Spleen (tissue), 11 donors: ENCODE data around the gene TMCC3. TPM values are rescaled to one million over a fixed set of nuclear protein-coding genes. Genes with fewer than 3 reads are reported as not detected.
A peak's percentile ranks its signal among the peaks of the same experiment; 100 is the strongest.

Experiments used
- DNase-seq: peaks from one replicate; pipeline ENCODE4 v3.0.0-alpha.2; 2020
- H3K27ac ChIP-seq, 8 donors: fragments of 200-600 bp; sonication (generic) in 7 of 8; 1 replicate in 4 of 8; 2 replicates in 4 of 8; pipeline versions ENCODE4 v1.5.0 to v1.8.0; 2016 to 2021; ENCODE audit warnings: inconsistent platforms in 4 of 8, mild to moderate bottlenecking in 4 of 8, moderate library complexity in 1 of 8
- H3K27me3 ChIP-seq, 7 donors: fragments of 200-600 bp; sonication (generic) in 6 of 7; replicated peaks in 1 of 7; 1 replicate in 4 of 7; 2 replicates in 3 of 7; pipeline versions ENCODE4 v1.5.0 to v1.8.0; 2016 to 2021; ENCODE audit warnings: inconsistent platforms in 3 of 7, mild to moderate bottlenecking in 1 of 7
- H3K36me3 ChIP-seq, 6 donors: fragments of 200-600 bp; sonication (generic) in 5 of 6; 1 replicate in 4 of 6; 2 replicates in 2 of 6; pipeline versions ENCODE4 v1.5.0 to v1.8.0; 2016 to 2021; ENCODE audit warnings: inconsistent platforms in 2 of 6
- H3K4me1 ChIP-seq, 6 donors: fragments of 200-600 bp; sonication (generic) in 5 of 6; 1 replicate in 3 of 6; 2 replicates in 3 of 6; pipeline versions ENCODE4 v1.5.0 to v1.8.0; 2016 to 2021; ENCODE audit warnings: inconsistent platforms in 3 of 6
- H3K4me3 ChIP-seq, 8 donors: fragments of 200-600 bp; sonication (generic) in 7 of 8; 1 replicate in 4 of 8; 2 replicates in 4 of 8; pipeline versions ENCODE4 v1.5.0 to v1.8.0; 2016 to 2021; ENCODE audit warnings: inconsistent platforms in 4 of 8, mild to moderate bottlenecking in 4 of 8, moderate library complexity in 2 of 8
- H3K9me3 ChIP-seq, 8 donors: fragments of 200-600 bp; sonication (generic) in 7 of 8; 1 replicate in 4 of 8; 2 replicates in 4 of 8; pipeline versions ENCODE4 v1.5.0 to v1.8.0; 2016 to 2021; ENCODE audit warnings: inconsistent platforms in 4 of 8
- CTCF ChIP-seq, 11 experiments: fragments of 200-600 bp in 7 of 11; fragments of 450-650 bp in 4 of 11; sonication (generic) in 4 of 11; IDR thresholded peaks in 8 of 11; conservative IDR thresholded peaks in 3 of 11; 1 replicate in 7 of 11; 2 replicates in 4 of 11; pipeline versions ENCODE4 v1.4.0 to v1.8.0; 2016 to 2021; ENCODE audit warnings: antibody characterized with exemption in 11 of 11, inconsistent platforms in 4 of 11, mild to moderate bottlenecking in 1 of 11
- POLR2A ChIP-seq, 3 donors: fragments of 450-650 bp; IDR thresholded peaks; one replicate each; pipeline ENCODE4 v1.5.1; 2017; ENCODE audit warnings: antibody characterized with exemption in 3 of 3, mild to moderate bottlenecking in 1 of 3
- POLR2AphosphoS5 ChIP-seq, 3 donors: sonication (generic); formaldehyde crosslinking; IDR thresholded peaks; one replicate each; pipeline ENCODE4 v1.5.1; 2017; ENCODE audit warnings: antibody characterized with exemption in 3 of 3
- WGBS, 5 donors: extraction: QIAGEN DNeasy Blood & Tissue Kit in 3 of 5; methylation state at CpG; one replicate each; pipeline versions ENCODE4 v1.1.5 to v1.1.7; 2013 to 2018; 5-methylcytosine and 5-hydroxymethylcytosine counted together
- intact Hi-C: fragments of 100-400 bp; cut with DNase I; formaldehyde crosslinking; loops from one replicate; pipeline ENCODE4 v1.15.0; 2023; ENCODE audit warnings: low total_unique reads
- polyA plus RNA-seq, 3 donors: library from polyadenylated mRNA; stranded (reverse); fragments of 200-250 nt; gene quantifications; one replicate each; pipeline ENCODE4 v1.2.1, GENCODE V29; 2013
- total RNA-seq, 7 donors: library from RNA; depleted of rRNA in 3 of 7; stranded (reverse); fragments of >200 nt in 3 of 7; fragmentation: NEBNext Ultra II Directional in 4 of 7; extraction: Animal tissue kit (Norgen Biotek cat#: 25700) in 4 of 7; gene quantifications; one replicate each; pipeline versions ENCODE4 v1.1.0 to v1.2.1, GENCODE V29; 2016 to 2021
- donor health status: healthy with polysubstance abuse.
- donor health status: DM: no; HTN: no; CAD: no; lungs with moderate emphysema.
- donor health status: DM: no; HTN: no; CAD: no.
- donor health status: Bipolar disorder and iron deficiency.
- donor health status: healthy.
- donor health status: DM: no; HTN: no; CAD: no.
- donor health status: DM: yes; HTN: yes; CAD: no.

Gene TMCC3
- total and polyA plus RNA-seq, 10 donors: 2.9 to 41.3 (median 27.7) TPM

- TF ChIP-seq POLR2AphosphoS5 (IDR thresholded peaks at IDR 0.05) (peak in 2 of 3 donors; percentile 5 to 47), POLR2A (IDR thresholded peaks at IDR 0.05) (no peak), CTCF (IDR thresholded peaks at IDR 0.05 in 8 of 11, conservative IDR thresholded peaks at IDR 0.05 in 3 of 11) (peak in 9 of 11 experiments; percentile 7 to 58 (median 35))
- peak; percentile 93 for DNase-seq
- Histone ChIP-seq H3K27ac (peak overlapping the region; percentile 51 to 95 (median 87)), H3K4me1 (peaks cover 7 to 62% (median 37%) of the 10 kb centered on the region in 6 donors), H3K4me3 (peak overlapping the region; percentile 49 to 91 (median 68)), H3K36me3 (no peaks in the 10 kb centered on the region), H3K9me3 (no peaks in the 10 kb centered on the region), H3K27me3 (peaks cover 0 to 37% (median 0%) of the 10 kb centered on the region in 7 donors)
- 9 to 16% (median 10%) methylated on average over 35 to 72 of the region's 72 CpGs for WGBS, 5 donors
- intact Hi-C loops: no loop called here
Measured at GRCh38 chr12:94649349-94650142, 811 bp downstream of the TMCC3 start.

GRCh38 chr12:94648578-94648977 is 1.8 kb downstream of the TMCC3 start:
- no peaks in the 10 kb centered on the region for H3K36me3 ChIP-seq
- no peaks in the 10 kb centered on the region for H3K9me3 ChIP-seq
- TF ChIP-seq POLR2A (IDR thresholded peaks at IDR 0.05): no peak
- no peak for TF ChIP-seq CTCF (IDR thresholded peaks at IDR 0.05 in 8 of 11, conservative IDR thresholded peaks at IDR 0.05 in 3 of 11)
- no peak for TF ChIP-seq POLR2AphosphoS5 (IDR thresholded peaks at IDR 0.05)
- intact Hi-C loops: no loop called here
- no peak for DNase-seq
- H3K27me3 ChIP-seq: peaks cover 0 to 37% (median 0%) of the 10 kb centered on the region in 7 donors
- peak overlapping the region in 6 of 8 donors; percentile 60 to 91 (median 72) for H3K4me3 ChIP-seq
- peak overlapping the region in 5 of 8 donors; percentile 5 to 95 (median 87) for H3K27ac ChIP-seq
- WGBS, 5 donors: 66 to 91% (median 79%) methylated on average over 4 of the region's 4 CpGs
- H3K4me1 ChIP-seq: peaks cover 8 to 72% (median 46%) of the 10 kb centered on the region in 6 donors

GRCh38 chr12:94644141-94644979 is 6.0 kb downstream of the TMCC3 start:
- Histone ChIP-seq H3K27me3 (peaks cover 0 to 14% (median 0%) of the 10 kb centered on the region in 7 donors), H3K36me3 (no peaks in the 10 kb centered on the region), H3K4me3 (peak overlapping the region in 5 of 8 donors; percentile 0 to 58 (median 13)), H3K4me1 (peaks cover 8 to 89% (median 45%) of the 10 kb centered on the region in 6 donors), H3K9me3 (no peaks in the 10 kb centered on the region), H3K27ac (peak overlapping the region; percentile 42 to 94 (median 82))
- WGBS, 5 donors: 23 to 31% (median 29%) methylated on average over 14 of the region's 14 CpGs
- intact Hi-C loops: no loop called here
- DNase-seq: peak; percentile 85
- TF ChIP-seq POLR2A (IDR thresholded peaks at IDR 0.05): no peak
- TF ChIP-seq POLR2AphosphoS5 (IDR thresholded peaks at IDR 0.05): peak in 1 of 3 donors; percentile 73

GRCh38 chr12:94643606-94644005 is 6.8 kb downstream of the TMCC3 start:
- Histone ChIP-seq H3K27ac (peak overlapping the region in 7 of 8 donors; percentile 72 to 94 (median 85)), H3K4me1 (peaks cover 8 to 82% (median 42%) of the 10 kb centered on the region in 6 donors), H3K27me3 (peaks cover 0 to 7% (median 0%) of the 10 kb centered on the region in 7 donors), H3K9me3 (no peaks in the 10 kb centered on the region), H3K36me3 (no peaks in the 10 kb centered on the region), H3K4me3 (peak overlapping the region in 2 of 8 donors; percentile 0 to 58)
- intact Hi-C loops: no loop called here
- WGBS, 5 donors: 57 to 75% (median 71%) methylated on average over 3 of the region's 3 CpGs
- no peak for DNase-seq
- TF ChIP-seq POLR2AphosphoS5 (IDR thresholded peaks at IDR 0.05): peak in 1 of 3 donors; percentile 55
- TF ChIP-seq CTCF (IDR thresholded peaks at IDR 0.05 in 8 of 11, conservative IDR thresholded peaks at IDR 0.05 in 3 of 11): peak in 1 of 11 experiments; percentile 14
- TF ChIP-seq POLR2A (IDR thresholded peaks at IDR 0.05): no peak
